ES-I3 (cell line): ENCODE data around the gene PTCH2.
"Not testable (repeated sequence)": the region's sequence is repeated elsewhere in the genome, so short reads cannot be mapped to it uniquely, and the experiment has no call there.

Experiments
- H3K36me3 ChIP-seq: 2 replicates; pipeline ENCODE4 v1.6.1; 2013; ENCODE audit warnings: mild to moderate bottlenecking, low read length, control low read depth, moderate library complexity; ENCODE audit not compliant: insufficient read depth
- H3K4me1 ChIP-seq: 2 replicates; pipeline ENCODE4 v1.6.1; 2013; ENCODE audit warnings: mild to moderate bottlenecking, control low read depth, low read length; ENCODE audit not compliant: insufficient read depth
- H3K9ac ChIP-seq: 2 replicates; pipeline ENCODE4 v1.6.1; 2013; ENCODE audit warnings: low read depth, mild to moderate bottlenecking, low read length, moderate library complexity
- H3K9me3 ChIP-seq: 2 replicates; pipeline ENCODE4 v1.6.1; 2013; ENCODE audit warnings: mild to moderate bottlenecking, low read length, moderate library complexity; ENCODE audit not compliant: control insufficient read depth, insufficient read depth

Gene PTCH2

DNA sequence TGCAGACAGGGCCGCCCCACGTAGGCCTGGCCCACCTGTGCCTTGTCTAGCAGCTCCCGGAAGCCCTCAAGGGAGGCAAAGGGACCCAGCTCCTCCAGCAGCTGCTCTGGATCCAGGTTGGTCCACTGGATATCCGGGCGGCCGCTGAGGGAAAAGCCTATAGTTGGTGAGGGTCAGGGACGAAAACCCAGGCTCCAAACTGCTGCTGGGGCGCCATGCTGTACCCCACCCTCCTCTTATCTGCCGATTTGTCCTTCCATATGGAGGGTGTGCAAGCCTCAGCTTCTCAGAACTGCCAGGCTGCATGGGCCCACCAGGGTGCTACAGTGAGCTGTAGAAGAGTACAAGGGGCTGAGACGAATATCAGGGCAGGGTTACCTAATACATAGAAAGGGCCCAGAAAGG is 12.2 kb downstream of the PTCH2 start:
- Histone ChIP-seq H3K36me3 (no peaks in the 10 kb centered on the region), H3K9ac (no peak overlapping the region), H3K4me1 (peaks cover 15% of the 10 kb centered on the region; the same call in 1 of the 2 replicates), H3K9me3 (no peaks in the 10 kb centered on the region)

DNA sequence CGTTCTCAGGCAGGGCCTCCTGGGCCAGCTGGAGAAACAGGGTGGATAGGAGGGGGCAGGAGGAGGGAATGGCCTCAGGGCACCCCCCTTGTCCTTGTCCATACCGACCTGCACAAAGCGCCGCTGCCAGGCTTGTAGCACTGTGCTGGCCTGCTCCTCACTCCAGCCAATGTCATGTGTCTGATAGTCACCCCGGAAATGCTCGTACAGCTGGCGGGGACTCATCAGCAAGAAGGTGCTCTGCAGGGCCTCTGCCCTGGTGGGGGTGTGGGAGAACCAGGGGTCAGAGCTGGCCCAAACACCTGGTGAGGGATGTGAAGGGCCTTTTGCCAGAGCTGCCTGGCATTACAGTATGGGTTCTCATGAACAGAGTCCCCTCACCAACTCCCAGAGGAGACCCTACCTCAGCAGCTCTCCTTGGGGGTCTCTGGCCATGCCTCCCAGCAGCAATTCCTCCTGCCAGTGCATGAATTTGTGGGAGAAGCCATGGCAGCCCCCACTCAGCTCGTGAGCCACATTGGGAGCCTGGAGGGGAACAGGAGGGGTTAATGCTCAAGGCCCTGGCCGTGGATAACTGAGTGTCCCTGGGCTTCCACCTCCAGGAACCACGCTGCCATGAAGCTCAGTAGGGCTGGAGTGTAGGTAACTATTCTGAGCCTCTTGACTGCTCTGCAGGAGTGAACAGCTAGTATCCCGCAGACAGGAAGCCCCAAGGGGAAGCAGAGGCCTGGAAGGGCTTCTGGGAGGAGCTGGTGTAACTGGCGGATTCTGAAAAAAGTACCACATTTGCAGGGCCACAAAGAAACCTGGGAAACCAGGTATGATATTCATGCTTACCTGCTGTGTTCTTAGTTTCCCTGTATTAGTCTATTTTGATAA is 13.3 kb downstream of the PTCH2 start:
- no peaks in the 10 kb centered on the region for H3K9me3 ChIP-seq
- H3K36me3 ChIP-seq, result no peaks in the 10 kb centered on the region
- no peak overlapping the region for H3K9ac ChIP-seq
- peaks cover 15% of the 10 kb centered on the region; the same call in 1 of the 2 replicates for H3K4me1 ChIP-seq

DNA sequence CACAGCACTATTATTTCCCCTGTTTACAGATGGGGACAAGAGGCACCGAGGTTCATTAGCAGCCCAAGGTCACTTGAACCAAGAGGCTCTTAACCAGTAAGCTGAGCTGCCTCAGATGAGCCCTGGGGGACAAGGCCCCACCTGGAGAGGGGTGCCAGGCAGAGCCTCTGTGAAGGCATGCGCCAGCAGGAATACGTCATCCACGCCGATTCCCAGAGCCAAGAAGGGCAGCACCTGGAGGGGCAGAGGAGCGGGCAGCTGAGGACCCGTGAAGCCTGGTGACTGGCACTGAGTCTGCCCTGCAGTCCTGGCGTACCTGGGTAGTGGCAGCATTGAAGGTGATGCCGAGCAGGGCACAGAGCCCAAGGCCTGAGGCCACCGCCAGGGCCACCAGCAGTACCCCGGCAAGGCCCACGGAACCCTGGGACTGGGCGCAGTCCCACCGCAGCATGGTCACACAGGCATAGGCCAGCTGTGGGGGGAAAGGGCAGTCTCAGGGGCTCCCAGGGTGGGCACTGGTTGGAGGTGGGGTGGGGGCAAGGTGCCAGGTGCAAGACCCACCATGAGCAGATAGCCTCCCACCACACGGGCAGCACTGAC is 14.1 kb downstream of the PTCH2 start:
- no peaks in the 10 kb centered on the region for H3K36me3 ChIP-seq
- H3K4me1 ChIP-seq, result peaks cover 15% of the 10 kb centered on the region; the same call in 1 of the 2 replicates
- H3K9me3 ChIP-seq, result no peaks in the 10 kb centered on the region
- H3K9ac ChIP-seq, result no peak overlapping the region

GRCh38 chr1:44828003-44828651 is 14.9 kb downstream of the PTCH2 start:
- Histone ChIP-seq H3K4me1 (peaks cover 15% of the 10 kb centered on the region; the same call in 1 of the 2 replicates), H3K9ac (no peak overlapping the region), H3K9me3 (no peaks in the 10 kb centered on the region), H3K36me3 (no peaks in the 10 kb centered on the region)

DNA sequence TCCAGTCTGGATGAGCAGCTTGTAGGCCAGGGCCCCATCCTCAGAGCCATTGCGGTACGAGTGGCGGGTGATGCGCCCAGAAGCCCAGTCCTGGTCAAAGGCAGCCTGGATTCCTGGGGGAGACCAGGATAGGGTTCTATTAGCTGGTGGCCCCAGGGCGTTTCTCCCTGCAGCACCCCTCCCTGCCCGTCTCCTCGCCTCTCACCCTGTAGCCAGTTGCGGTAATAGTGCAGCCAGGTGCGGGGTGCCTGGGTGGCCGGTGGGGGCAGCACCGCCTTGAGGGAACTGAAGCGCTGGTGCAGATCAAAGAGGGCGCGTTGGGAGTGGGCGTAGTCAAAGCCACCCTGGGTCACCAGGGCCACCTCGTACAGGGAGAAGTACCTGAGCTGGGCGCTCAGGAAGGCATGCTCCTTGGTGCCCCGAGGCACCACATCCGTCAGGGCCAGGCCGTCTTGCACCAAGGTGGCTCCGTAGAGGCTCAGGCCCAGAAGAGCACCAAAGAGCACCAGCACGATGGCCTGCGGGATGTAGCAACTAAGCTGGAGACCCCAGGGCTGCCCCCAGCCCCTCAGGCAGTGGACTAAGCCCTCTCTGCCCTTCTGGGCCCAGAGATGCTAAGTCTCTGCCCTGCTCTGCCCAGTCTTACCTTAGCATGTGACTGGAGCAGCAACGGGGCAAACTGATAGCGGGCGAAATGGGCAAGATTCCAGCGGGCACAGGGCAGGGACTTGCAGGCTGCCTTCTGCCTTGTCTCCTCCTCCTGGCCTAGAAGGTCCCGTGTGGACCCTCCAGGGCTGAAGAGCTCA is 15.7 kb downstream of the PTCH2 start:
- H3K9me3 ChIP-seq, result no peaks in the 10 kb centered on the region
- peaks cover 15% of the 10 kb centered on the region; the same call in 1 of the 2 replicates for H3K4me1 ChIP-seq
- no peaks in the 10 kb centered on the region for H3K36me3 ChIP-seq
- H3K9ac ChIP-seq, result peak overlapping the region; percentile 17; the same call in 1 of the 2 replicates

GRCh38 chr1:44826375-44827196 is 16.5 kb downstream of the PTCH2 start:
- no peaks in the 10 kb centered on the region for H3K9me3 ChIP-seq
- H3K36me3 ChIP-seq, result no peaks in the 10 kb centered on the region
- peak overlapping the region; percentile 17; the same call in 1 of the 2 replicates for H3K9ac ChIP-seq
- H3K4me1 ChIP-seq, result peaks cover 7% of the 10 kb centered on the region; the same call in 1 of the 2 replicates

- not testable (repeated sequence) for H3K36me3 ChIP-seq, H3K9me3 ChIP-seq, H3K9ac ChIP-seq
- peaks cover 10% of the 10 kb centered on the region; the same call in 1 of the 2 replicates for H3K4me1 ChIP-seq
Measured at GRCh38 chr1:44824392-44824791, 18.7 kb downstream of the PTCH2 start.

- H3K9me3 ChIP-seq, result no peaks in the 10 kb centered on the region
- H3K4me1 ChIP-seq, result peaks cover 10% of the 10 kb centered on the region; the same call in 1 of the 2 replicates
- no peaks in the 10 kb centered on the region for H3K36me3 ChIP-seq
- H3K9ac ChIP-seq, result no peak overlapping the region
Measured at GRCh38 chr1:44822981-44823451, 20.0 kb downstream of the PTCH2 start.

DNA sequence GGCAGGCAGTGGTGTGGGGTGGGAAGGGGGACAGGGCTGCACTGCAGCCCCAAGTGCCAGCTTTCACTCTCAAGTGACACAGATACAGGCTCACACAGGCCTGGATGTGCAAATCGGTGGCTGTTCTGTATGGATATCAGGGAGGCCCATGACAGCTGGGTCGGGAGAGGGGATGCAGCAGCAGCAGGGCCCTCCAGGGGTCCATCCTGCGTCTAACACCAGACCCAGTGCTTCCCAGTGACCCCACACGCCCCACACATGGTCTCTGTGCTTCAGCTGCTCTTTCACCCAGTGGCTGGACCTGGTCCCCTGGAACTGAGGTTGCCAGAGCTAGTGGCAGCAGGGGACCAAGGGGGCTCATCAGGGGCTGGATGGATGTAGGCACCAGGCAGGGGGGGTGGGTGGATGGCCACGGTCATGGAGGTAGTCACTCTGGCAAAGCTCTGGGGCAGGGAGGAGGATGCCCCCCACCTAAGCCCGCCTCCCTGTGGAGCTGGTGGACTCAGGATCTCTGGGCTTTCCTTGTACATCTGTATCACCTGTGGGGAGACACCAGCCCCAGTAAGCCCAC is 20.8 kb downstream of the PTCH2 start:
- H3K36me3 ChIP-seq, result no peaks in the 10 kb centered on the region
- no peak overlapping the region for H3K9ac ChIP-seq
- peaks cover 10% of the 10 kb centered on the region; the same call in 1 of the 2 replicates for H3K4me1 ChIP-seq
- H3K9me3 ChIP-seq, result no peaks in the 10 kb centered on the region

DNA sequence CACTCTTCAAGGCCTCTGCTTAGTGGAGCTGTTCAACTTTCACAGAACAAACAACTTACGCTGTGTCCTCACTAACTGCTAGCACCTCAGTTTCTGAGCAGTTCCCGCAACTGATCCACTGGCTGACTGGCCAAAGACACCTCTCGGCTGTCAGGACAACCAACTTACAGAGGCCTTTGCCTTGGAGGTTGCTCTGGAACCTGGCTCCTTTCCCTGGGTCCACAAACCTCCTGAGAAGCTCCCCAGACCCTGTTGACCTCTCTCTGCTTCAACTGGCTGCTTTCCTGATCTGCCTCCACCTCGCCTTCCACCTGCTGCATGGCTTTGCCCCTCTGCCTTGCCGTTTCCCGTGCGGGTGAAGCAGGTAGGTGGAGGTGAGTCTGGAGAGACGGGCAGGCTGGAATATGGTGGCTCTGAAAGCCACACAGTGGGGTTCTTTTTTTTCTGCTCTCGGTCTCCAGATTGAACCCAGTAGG is 21.8 kb downstream of the PTCH2 start:
- no peak overlapping the region for H3K9ac ChIP-seq
- H3K9me3 ChIP-seq, result no peaks in the 10 kb centered on the region
- H3K36me3 ChIP-seq, result no peaks in the 10 kb centered on the region
- H3K4me1 ChIP-seq, result peaks cover 10% of the 10 kb centered on the region; the same call in 1 of the 2 replicates

GRCh38 chr1:44820328-44821239 is 22.5 kb downstream of the PTCH2 start:
- no peaks in the 10 kb centered on the region for H3K9me3 ChIP-seq
- peaks cover 10% of the 10 kb centered on the region; the same call in 1 of the 2 replicates for H3K4me1 ChIP-seq
- H3K36me3 ChIP-seq, result no peaks in the 10 kb centered on the region
- H3K9ac ChIP-seq, result peak overlapping the region; percentile 62
